Measurements from ENCODE around the gene TBC1D1.

The TBC1D1 gene

GRCh38 chr4:37946503-37947179 is 55.8 kb downstream of the TBC1D1 start:
- H3K4me3 ChIP-seq (ENCODE audit: low read depth, low read length) = no peak overlapping the region
- TF ChIP-seq CTCF (IDR thresholded peaks at IDR 0.05; ENCODE audit: low read depth, low read length) = no peak

- H3K4me3 ChIP-seq (ENCODE audit: low read depth, low read length) = no peak overlapping the region
- no peak for TF ChIP-seq CTCF (IDR thresholded peaks at IDR 0.05; ENCODE audit: low read depth, low read length)
Observed at GRCh38 chr4:37948542-37948941, 57.7 kb downstream of the TBC1D1 start.

GRCh38 chr4:37949636-37950426 is 58.9 kb downstream of the TBC1D1 start:
- H3K4me3 ChIP-seq (ENCODE audit: low read depth, low read length) = no peak overlapping the region
- no peak for TF ChIP-seq CTCF (IDR thresholded peaks at IDR 0.05; ENCODE audit: low read depth, low read length)

- H3K4me3 ChIP-seq (ENCODE audit: low read depth, low read length) = no peak overlapping the region
- TF ChIP-seq CTCF (IDR thresholded peaks at IDR 0.05; ENCODE audit: low read depth, low read length) = no peak
Observed at GRCh38 chr4:37951461-37952352, 60.8 kb downstream of the TBC1D1 start.

- H3K4me3 ChIP-seq (ENCODE audit: low read depth, low read length) = no peak overlapping the region
Observed at GRCh38 chr4:37953156-37953555, 62.3 kb downstream of the TBC1D1 start.

GRCh38 chr4:37953620-37954293 is 62.9 kb downstream of the TBC1D1 start:
- TF ChIP-seq CTCF (IDR thresholded peaks at IDR 0.05; ENCODE audit: low read depth, low read length) = no peak
- no peak overlapping the region for H3K4me3 ChIP-seq (ENCODE audit: low read depth, low read length)

More at GRCh38 chr4:37953156-37953555, 62.3 kb downstream of the TBC1D1 start:
- TF ChIP-seq CTCF (IDR thresholded peaks at IDR 0.05; ENCODE audit: low read depth, low read length) = no peak

All from WI38 (cell line).